NCI-H187 (cell line): ENCODE data around the gene MED23.
"Not testable (repeated sequence)": the region's sequence is repeated elsewhere in the genome, so short reads cannot be mapped to it uniquely, and the experiment has no call there.

ENCODE experiments used
- DNase-seq, 2 experiments: peaks; one replicate each; lab custom pipeline; 2025; lab: John Stamatoyannopoulos, UW

The MED23 gene

DNA sequence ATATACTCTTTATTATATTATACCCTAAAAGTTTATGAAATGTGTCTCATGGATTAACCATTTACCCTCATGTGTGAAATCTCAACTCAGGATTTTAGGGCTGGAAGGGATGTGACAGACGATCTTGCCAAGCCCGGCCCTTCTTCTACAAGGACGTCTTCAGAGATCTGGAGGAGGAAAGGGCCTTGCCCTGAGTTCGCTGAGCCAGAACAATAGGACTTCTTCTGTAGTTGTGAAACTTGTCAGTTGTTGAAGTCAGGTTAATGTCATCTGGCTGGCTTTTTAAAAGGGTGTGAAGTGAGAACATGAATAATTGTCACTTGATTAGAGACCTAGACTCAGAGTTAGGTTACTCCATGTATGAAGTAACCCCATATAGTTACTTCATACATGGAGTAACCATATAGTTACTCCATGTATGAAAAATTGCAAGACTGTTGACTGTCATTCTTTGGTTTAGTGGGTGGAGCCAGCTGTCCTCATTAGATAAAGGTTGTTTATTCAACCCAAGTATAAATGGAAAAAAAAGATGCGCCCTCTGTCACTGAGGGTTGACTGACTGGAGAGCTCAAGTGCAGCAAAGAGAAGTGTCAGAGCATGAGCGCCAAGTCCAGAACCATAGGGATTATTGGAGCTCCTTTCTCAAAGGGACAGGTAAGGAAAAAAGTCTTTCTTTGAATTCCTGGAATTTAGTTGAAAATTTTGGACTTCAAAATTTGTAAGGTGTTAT, 55.2 kb downstream of the MED23 start, which contains the start of gene ARG1:
ARG1 (plus strand) TSS at position 541 of the 730 bp plus-strand sequence; CDS start at position 598, 57 bp downstream.
- DNase-seq, result no peak

DNA sequence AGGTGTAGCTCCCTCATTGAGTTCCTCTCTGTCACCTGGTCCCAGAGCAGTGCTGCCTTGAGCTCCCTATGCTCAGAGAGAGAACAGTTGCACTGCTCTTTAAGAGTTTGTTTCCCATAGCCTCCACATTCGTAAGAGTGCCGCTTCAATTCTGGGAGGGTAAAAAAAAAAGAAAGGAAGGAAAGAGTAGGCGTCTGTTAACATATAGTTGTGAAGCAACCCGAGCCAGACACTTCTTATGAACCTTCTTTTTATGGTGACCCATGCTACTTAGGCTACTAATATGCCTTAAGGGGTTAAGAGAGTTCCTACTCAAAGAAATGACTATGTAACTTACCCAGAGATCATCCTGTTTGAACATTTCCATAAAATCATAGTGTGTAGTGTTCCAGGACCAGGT, 59.3 kb downstream of the MED23 start:
- DNase-seq, result no peak

DNA sequence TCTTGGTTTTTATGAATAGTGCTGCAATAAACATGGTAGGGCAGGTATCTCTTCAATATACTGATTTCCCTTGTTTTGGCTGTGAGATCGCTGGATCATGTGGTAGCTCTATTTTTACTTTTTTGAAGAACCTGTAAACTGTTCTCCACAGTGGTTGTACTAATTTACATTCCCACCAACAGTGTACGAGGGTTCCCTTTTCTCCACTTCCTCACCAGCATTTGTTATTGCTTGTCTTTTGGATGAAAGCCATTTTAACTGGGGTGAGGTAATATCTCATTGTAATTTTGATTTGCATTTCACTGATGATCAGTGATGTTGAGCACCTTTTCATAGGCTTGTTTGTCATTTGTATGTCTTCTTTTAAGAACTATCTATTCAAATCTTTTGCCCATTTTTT, 63.0 kb downstream of the MED23 start:
- no peak for DNase-seq

DNA sequence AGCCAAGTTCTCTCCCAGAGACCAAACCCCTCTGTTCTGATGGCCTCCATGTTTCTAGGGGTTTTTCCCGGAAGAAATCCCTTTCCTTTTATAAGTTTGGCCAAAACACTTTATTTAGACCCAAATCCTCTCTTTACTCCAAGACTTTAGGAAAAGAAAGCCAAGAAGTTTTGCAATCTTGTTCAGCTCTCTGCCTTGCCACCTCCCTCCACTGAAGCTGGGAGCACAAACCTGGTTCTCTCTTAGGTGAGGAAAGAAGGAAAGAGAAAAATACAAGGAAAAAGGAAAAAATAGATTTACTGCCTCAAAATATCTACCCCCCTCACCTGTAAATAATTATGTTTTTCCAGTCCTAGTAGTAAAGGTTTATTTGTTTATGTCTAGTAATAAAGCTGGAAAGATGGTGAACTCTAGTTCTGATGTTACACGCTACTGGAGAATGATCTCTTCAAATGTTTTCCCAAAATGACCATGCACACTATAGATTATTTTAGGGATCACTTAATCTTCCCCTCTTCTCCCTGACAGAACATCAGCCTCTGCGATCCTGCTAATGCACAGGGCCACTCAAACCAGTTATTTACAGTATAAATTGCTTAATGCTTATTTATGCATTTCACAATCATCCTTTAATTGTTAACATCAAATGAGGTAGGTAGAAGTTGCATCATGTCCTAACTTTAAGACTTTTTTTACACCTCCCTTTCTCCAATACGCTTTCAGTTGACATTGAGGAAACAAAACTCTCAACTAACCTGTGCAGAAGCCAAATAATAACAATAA, 65.9 kb downstream of the MED23 start:
- DNase-seq, result no peak

DNA sequence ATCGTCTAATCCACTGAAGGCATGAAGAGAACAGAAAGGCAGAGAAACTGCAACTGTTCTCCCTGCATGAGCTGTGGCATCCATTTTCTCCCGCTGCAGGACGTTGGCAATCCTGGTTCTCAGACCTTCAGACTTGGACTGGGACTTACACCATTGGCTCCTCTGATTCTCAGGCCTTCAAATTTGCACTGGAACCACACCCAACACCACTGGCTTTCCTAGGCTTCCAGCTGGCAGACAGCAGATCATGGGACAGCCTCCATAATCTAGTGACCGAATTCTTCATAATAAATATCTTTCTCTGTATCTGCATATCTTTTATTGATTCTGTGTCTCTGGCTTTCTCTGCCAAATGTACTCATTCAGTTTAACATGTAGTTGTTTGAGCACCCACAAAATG, 69.1 kb downstream of the MED23 start:
- DNase-seq, result no peak

DNA sequence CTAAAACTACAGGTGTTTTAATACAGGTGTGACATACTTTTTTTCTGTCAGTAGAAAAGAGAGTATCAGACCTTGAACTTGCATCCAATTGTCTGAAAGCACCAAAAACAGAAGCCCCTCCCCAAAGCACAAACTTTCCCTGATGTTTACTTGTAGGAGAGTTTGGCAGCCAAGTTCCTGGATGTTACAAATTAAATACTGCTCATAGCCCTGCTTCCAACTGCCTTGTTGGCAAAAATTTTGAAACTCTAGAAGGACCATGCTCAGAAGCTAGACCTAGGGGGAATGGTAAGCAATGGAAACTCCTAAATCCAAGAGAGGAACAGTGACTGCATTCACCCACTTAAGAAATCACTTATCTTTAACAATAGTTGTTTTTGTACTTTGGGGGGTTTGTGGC, 72.0 kb downstream of the MED23 start:
- no peak for DNase-seq

DNA sequence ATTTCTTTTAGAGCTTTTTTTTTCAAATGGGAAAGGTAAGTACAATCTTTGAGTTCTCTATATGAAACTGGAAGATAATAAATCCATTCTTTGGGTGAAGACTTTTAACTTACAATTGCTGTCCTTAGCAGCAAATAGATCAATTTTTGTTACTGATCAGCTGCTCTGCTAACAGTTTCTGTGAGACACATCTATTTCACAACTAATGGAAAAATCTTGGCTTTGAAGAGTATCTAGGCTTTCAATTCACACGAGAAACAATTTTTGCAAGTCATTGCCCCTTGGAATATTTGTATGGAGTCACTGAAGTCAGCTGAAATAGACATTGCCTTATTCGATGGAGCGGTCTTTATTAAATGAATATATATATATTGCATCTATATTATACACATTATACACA, 75.5 kb downstream of the MED23 start:
- no peak for DNase-seq

DNA sequence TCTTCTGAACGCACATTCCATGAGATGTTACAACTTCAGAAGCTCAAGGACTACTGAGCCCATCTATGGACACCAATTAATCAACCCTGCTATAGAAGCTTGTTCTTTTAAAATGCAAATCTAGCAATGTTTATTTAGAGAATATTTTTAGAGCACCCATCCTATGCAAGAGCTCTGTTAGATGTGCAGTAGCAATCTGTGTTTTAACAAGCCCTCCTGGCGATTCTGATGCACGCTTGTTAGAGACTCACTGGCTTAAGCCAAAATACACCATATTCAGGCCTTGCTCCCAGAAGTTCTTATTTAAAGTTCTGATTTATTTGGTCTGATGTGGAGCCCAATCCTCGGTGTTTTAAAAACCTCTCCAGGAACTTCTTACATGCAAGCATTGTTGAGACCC, 76.1 kb downstream of the MED23 start:
- DNase-seq, result no peak

DNA sequence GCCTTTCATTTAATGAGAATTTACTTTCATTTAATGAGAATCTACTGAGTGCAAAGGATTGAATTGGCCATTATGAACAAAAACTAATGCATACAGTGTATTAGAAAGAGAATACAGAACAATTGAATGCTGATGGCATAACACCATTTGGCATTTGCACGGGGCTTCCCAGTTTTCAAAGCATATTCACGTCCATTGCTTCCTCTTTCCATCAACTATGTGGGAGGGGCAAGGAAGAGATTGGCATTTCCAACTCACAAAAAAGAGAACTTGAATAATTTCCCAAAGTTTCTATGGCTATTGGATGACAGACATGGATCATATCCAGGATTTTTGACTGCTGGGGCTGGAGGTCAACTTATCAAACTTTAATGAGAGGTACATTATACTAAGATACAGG, 78.2 kb downstream of the MED23 start:
- no peak for DNase-seq

DNA sequence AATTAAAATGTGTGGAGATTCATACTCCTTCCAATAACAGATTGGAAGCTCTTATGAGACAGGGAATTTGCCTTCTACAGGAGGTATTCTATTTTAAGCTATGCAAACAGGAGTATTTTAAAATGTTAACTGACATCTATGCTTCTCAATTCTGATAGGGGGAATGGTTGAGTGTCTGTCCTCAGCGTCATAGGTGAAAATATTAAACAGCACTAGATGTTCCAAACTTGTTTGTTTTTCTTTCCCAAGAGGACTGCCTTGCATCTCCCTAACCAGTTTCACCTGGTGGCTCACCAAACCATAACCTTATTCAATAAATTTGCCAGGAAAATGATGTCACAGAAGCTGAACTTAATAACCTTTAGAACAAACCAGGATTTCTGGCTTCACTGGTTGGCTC, 79.6 kb downstream of the MED23 start:
- no peak for DNase-seq

DNA sequence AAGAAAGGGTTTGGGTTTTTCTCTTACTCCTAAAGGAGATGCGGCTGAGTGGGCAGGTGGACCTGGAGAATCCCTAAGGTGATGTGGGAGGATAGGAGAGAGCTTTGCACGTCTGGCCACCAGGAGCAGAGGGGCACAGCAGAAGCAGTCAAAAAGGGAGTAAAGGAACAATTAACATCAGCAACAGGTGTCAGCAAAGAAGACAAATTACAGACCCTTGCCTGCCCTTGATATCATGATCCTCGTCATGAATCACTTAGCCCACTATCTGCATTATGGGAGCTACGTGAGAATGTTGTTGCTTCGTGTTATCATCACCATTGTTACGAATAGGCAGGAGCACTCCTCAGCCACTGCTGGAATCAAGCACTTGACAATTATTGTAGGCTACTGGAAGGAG, 80.6 kb downstream of the MED23 start:
- no peak for DNase-seq

DNA sequence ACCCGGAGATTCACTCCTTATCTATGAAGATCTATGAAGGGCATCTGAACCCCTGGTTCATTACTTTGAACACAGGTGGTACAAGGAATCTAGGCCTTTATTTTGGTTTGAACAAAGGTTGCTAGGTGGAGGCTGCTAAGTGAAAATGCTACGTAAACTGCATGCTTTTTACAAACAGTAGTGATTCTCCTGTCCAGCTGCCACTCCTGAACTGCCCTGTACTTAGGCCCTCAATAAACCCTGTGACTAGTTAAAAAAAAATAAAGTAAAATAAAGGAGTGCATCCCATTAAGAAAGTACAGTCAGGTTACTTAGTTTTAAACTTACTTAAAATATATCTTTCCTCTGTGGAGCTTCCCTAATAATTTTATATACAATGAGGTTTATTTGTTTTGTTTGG, 82.7 kb downstream of the MED23 start:
- no peak for DNase-seq

DNA sequence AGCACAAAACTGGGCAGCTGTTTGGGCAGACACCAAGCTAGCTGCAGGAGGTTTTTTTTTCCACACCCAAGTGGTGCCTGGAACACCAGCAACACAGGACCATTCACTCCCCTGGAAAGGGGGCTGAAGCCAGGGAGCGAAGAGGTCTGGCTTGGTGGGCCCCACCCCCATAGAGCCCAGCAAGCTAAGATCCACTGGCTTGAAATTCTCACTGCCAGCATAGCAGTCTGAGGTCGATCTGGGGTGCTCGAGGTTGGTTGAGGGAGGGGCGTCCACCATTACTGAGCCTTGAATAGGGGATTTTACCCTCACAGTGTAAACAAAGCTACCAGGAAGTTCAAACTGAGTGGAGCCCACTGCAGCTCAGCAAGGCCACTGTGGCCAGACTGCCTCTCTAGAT, 89.4 kb downstream of the MED23 start:
- DNase-seq, result not testable (repeated sequence)

DNA sequence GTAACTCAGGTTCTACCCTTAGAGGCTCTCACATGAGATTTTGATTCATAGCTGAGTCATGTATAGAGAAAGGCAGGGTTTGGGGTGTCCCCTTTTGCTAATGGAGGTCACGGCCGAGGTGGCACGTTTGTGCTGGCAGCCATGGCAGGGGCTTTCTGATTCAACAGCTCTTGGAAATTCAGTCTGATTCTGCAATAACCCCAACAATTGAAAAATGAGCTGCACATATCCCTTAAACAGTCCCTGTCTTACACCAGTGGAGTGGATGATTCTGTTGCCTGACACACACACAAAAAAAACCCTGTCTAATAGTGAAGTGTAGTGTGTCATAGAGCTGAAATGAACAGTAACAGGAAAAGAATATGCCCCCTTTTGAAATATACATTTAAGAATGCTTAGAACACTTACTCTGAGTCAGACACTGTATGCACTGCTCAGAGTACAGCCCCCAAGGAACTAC, 95.4 kb downstream of the MED23 start:
- DNase-seq, result no peak

DNA sequence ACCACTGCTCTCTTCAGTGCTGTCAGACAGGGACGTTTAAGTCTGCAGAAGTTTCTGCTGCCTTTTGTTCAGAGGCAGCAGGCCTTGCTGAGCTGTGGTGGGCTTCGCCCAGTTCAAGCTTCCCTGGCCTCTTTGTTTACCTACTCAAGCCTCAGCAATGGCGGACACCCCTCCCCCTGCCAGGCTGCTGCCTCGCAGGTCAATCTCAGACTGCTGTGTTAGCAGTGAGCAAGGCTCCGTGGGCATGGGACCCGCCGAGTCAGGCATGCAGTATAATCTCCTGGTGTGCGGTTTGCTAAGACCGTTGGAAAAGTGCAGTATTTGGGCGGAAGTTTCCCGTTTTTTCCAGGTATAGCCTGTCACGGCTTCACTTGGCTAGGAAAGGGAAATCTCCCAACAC, 96.4 kb downstream of the MED23 start:
- not testable (repeated sequence) for DNase-seq

DNA sequence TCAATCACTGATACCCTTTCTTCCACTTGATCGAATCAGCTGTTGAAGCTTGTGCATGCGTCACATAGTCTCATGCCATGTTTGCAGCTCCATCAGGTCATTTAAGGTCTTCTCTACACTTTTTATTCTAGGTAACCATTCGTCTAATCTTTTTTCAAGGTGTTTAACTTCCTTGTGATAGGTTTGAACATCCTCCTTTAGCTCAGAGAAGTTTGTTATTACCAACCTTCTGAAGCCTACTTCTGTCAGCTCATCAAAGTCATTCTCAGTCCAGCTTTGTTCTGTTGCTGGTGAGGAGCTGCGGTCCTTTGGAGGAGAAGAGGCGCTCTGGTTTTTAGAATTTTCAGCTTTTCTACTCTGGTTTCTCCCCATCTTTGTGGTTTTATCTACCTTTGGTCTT, 97.1 kb downstream of the MED23 start:
- DNase-seq, result not testable (repeated sequence)

DNA sequence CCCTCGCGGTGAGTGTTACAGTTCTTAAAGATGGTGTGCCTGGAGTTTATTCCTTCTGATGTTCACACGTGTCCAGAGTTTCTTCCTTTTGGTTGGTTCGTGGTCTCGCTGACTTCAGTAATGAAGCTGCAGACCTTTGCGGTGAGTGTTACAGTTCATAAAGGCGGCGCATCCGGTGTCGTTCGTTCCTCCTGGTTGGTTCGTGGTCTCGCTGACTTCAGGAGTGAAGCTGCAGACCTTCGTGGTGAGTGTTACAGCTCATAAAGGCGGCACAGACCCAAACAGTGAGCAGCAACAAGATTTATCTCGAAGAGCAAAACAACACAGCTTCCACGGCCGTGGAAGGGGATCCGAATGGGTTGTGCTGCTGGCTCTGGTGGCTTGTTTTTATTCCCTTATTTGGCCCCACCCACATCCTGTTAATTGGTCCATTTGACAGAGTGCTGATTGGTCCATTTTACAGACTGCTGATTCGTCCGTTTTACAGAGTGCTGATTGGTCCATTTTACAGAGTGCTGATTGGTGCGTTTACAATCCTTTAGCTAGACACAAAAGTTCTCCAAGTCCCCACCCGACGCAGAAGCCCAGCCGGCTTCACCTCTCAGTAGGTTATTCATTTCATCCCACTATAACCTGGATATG, 103.2 kb downstream of the MED23 start:
- DNase-seq, result no peak

DNA sequence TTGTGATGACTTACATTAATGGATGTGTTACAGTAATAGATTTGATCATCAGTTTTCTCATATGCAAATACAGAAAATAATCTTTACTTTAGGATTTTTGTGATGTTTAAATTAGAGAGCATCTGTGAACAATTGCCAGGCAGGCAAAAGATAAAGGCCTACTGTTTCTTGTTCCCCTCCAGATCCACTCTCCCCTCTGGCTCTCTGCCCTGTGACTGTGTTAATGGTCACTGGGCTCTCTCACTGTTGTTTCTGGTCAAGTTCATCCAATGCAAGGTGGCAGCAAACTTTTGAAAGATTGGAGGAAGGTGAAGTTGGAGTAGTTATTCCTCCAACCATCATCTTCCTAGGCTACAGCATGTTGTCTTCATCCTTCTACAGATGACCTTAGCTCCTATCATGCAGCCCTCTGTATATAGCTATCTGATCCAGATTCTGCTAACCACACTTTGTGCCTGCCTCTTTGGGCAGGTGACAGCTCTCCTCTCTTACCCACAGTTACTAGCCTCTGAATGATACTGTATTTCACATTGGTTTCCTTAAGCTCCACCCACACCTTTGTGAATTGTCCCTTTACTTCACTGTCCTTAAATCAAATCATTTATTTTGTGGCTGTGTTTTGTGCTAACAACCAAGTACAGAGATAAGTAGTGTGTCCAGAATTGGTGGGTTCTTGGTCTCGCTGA, 103.9 kb downstream of the MED23 start:
- no peak for DNase-seq
